HepG2 (cell line): Measurements from ENCODE around the gene TRPC1. TPM values are rescaled to one million over a fixed set of nuclear protein-coding genes. Genes with fewer than 3 reads are reported as not detected.

Experiments used
- AGO1 ChIP-seq: fragments of 200-400 bp; formaldehyde crosslinking; IDR thresholded peaks from 2 replicates; pipeline ENCODE4 v1.6.1; 2017; ENCODE audit warnings: mild to moderate bottlenecking, low read depth, low read length, moderate library complexity; ENCODE audit not compliant: poor library complexity, severe bottlenecking
- CENPT ChIP-seq: sonication (generic); formaldehyde crosslinking; IDR thresholded peaks from 2 replicates; pipeline ENCODE4 v1.8.0; 2022; ENCODE audit warnings: low read depth, mild to moderate bottlenecking, moderate library complexity, missing genetic modification reagents
- NAIF1 ChIP-seq: sonication (generic); formaldehyde crosslinking; IDR thresholded peaks from 2 replicates; pipeline ENCODE4 v1.5.0; 2020; ENCODE audit warnings: mild to moderate bottlenecking, missing genetic modification reagents, borderline replicate concordance
- SRSF4 ChIP-seq: fragments of 200-400 bp; formaldehyde crosslinking; IDR thresholded peaks from one replicate; pipeline ENCODE4 v1.6.1; 2018; ENCODE audit warnings: mild to moderate bottlenecking, low read depth, low read length, moderate library complexity; ENCODE audit not compliant: poor library complexity, severe bottlenecking
- TEF ChIP-seq: sonication (generic); formaldehyde crosslinking; IDR thresholded peaks from 2 replicates; pipeline ENCODE4 v1.5.0; 2020; ENCODE audit warnings: missing genetic modification reagents
- TFE3 ChIP-seq: IDR thresholded peaks from 2 replicates; pipeline ENCODE4 v1.6.1; 2016
- ZBTB26 ChIP-seq: IDR thresholded peaks from 2 replicates; pipeline ENCODE4 v1.6.1; 2016; ENCODE audit warnings: missing compliant biosample characterization, missing genetic modification reagents, borderline replicate concordance
- ZBTB49 ChIP-seq: sonication (generic); formaldehyde crosslinking; IDR thresholded peaks from 2 replicates; pipeline ENCODE4 v1.4.0; 2020; ENCODE audit warnings: missing genetic modification reagents, borderline replicate concordance
- ZFP36L1 ChIP-seq: sonication (generic); formaldehyde crosslinking; IDR thresholded peaks from 2 replicates; pipeline ENCODE4 v1.8.0; 2022; ENCODE audit warnings: mild to moderate bottlenecking, missing genetic modification reagents, moderate library complexity
- ZFP82 ChIP-seq: sonication (generic); formaldehyde crosslinking; IDR thresholded peaks from 2 replicates; pipeline ENCODE4 v1.5.1; 2020; ENCODE audit warnings: mild to moderate bottlenecking, missing genetic modification reagents, borderline replicate concordance
- ZNF407 ChIP-seq: sonication (generic); formaldehyde crosslinking; IDR thresholded peaks from one replicate; pipeline ENCODE4 v1.5.1; 2020; ENCODE audit warnings: mild to moderate bottlenecking, missing genetic modification reagents; ENCODE audit errors: not compliant biosample characterization
- ZNF782 ChIP-seq: sonication (generic); formaldehyde crosslinking; IDR thresholded peaks from 2 replicates; pipeline ENCODE4 v1.4.0; 2020; ENCODE audit warnings: missing genetic modification reagents, mild to moderate bottlenecking, borderline replicate concordance
- polyA plus RNA-seq, 8 experiments: library from polyadenylated mRNA; depleted of rRNA in 3 of 8; stranded (reverse) in 7 of 8; unstranded in 1 of 8; fragments of >200 nt; fragmentation: Illumina TruSeq in 4 of 8; extraction: Trizol in 4 of 8; gene quantifications; 2 replicates each; pipeline versions ENCODE4 v1.2.1 to v1.2.3, GENCODE V29; 2011 to 2016; ENCODE audit warnings: low read depth in 4 of 8, missing spikeins in 1 of 8, mixed read lengths in 1 of 8; ENCODE audit not compliant: insufficient read depth in 1 of 8
- total RNA-seq, 5 experiments: library from RNA; depleted of rRNA; stranded (reverse); fragments of >200 nt; fragmentation: Illumina TruSeq; extraction: Trizol; gene quantifications; 2 replicates each; pipeline ENCODE4 v1.2.3, GENCODE V29; 2016; ENCODE audit warnings: low read depth in 1 of 5

TRPC1 gene
- total and polyA plus RNA-seq, 2 of the 13 experiments (the other 11 are each of a cell fraction or from before 2014, with no cell fraction given) = 10.8 to 13.1 TPM

GRCh38 chr3:142723968-142724681 lies at the start of gene TRPC1 (continued):
- TF ChIP-seq ZBTB26 (CRISPR knock-in tag) (no peak), ZBTB49 (CRISPR knock-in tag) (no peak), TEF (CRISPR knock-in tag) (no peak), ZNF782 (no peak), TFE3 (CRISPR knock-in tag) (no peak), ZFP82 (CRISPR knock-in tag) (no peak), CENPT (CRISPR knock-in tag) (no peak), AGO1 (no peak), ZFP36L1 (CRISPR knock-in tag) (no peak), NAIF1 (no peak), SRSF4 (no peak), ZNF407 (CRISPR knock-in tag) (peak; percentile 34)
